OCI-LY7 (cell line): Measurements from ENCODE around the gene SF3B5. TPM values are rescaled to one million over a fixed set of nuclear protein-coding genes. Genes with fewer than 3 reads are reported as not detected.

Experiments used
- BruUV-seq: library from RNA; stranded (reverse); fragments of 400-500 nt; replicated peaks from 2 replicates; lab custom pipeline; 2021; lab: Mats Ljungman, UMichigan
- CTCF ChIA-PET: fragments of 300-600 bp; sonication (Branson Sonifier 250); formaldehyde crosslinking; loops from one replicate; lab custom pipeline; 2022; ENCODE audit warnings: antibody characterized with exemption; ENCODE audit not compliant: unreplicated experiment; lab: Charles Lee
- POLR2A ChIA-PET: fragments of 300-600 bp; sonication (Branson Sonifier 250); formaldehyde crosslinking; loops from one replicate; lab custom pipeline; 2022; ENCODE audit warnings: antibody characterized with exemption; lab: Charles Lee
- DNase-seq: peaks from one replicate; pipeline ENCODE4 v3.0.0-alpha.2; 2015; ENCODE audit warnings: low spot score
- H2AFZ ChIP-seq: fragments of 200-600 bp; sonication (generic), shearing (Covaris generic); 2 replicates; pipeline ENCODE4 v1.6.1; 2014; ENCODE audit warnings: mild to moderate bottlenecking, antibody characterized with exemption, low read length, moderate library complexity
- H3K27ac ChIP-seq: fragments of 200-600 bp; sonication (generic); 2 replicates; pipeline ENCODE4 v1.5.1; 2014; ENCODE audit warnings: mixed run types, low read depth, mild to moderate bottlenecking, moderate library complexity, low read length, inconsistent platforms; ENCODE audit not compliant: poor library complexity, severe bottlenecking
- H3K36me3 ChIP-seq: fragments of 200-600 bp; sonication (generic); 2 replicates; pipeline ENCODE4 v1.6.1; 2014; ENCODE audit warnings: mild to moderate bottlenecking, antibody characterized with exemption, low read length, moderate library complexity, mixed read lengths; ENCODE audit not compliant: insufficient read depth
- H3K4me1 ChIP-seq: fragments of 200-600 bp; sonication (generic); 2 replicates; pipeline ENCODE4 v1.5.1; 2014; ENCODE audit warnings: mild to moderate bottlenecking, low read length; ENCODE audit not compliant: insufficient read depth, poor library complexity, severe bottlenecking
- H3K4me2 ChIP-seq: fragments of 200-600 bp; sonication (generic); 2 replicates; pipeline ENCODE4 v1.6.1; 2014; ENCODE audit warnings: mild to moderate bottlenecking, low read length
- H3K4me3 ChIP-seq: fragments of 200-600 bp; sonication (generic); 2 replicates; pipeline ENCODE4 v1.5.1; 2014; ENCODE audit warnings: mild to moderate bottlenecking, low read depth, low read length; ENCODE audit not compliant: poor library complexity, severe bottlenecking
- H3K79me2 ChIP-seq: fragments of 200-600 bp; sonication (generic); 2 replicates; pipeline ENCODE4 v1.6.1; 2016; ENCODE audit warnings: low read depth, mild to moderate bottlenecking, low read length, moderate library complexity, mixed read lengths; ENCODE audit not compliant: insufficient read depth
- H3K9me2 ChIP-seq: fragments of 200-600 bp; sonication (generic); 2 replicates; pipeline ENCODE4 v1.6.1; 2016; ENCODE audit warnings: mild to moderate bottlenecking, low read length, mixed read lengths; ENCODE audit not compliant: insufficient read depth
- H3K9me3 ChIP-seq: fragments of 200-600 bp; sonication (generic); 2 replicates; pipeline ENCODE4 v1.6.1; 2014; ENCODE audit warnings: mild to moderate bottlenecking, mixed run types, low read length, mixed read lengths
- H4K20me1 ChIP-seq: fragments of 200-600 bp; sonication (generic); 2 replicates; pipeline ENCODE4 v1.6.1; 2014; ENCODE audit warnings: mild to moderate bottlenecking, antibody characterized with exemption, low read length, moderate library complexity, mixed read lengths; ENCODE audit not compliant: insufficient read depth
- EZH2phosphoT487 ChIP-seq: fragments of 200-600 bp; sonication (generic); IDR thresholded peaks from 2 replicates; pipeline ENCODE4 v1.6.1; 2018; ENCODE audit warnings: low read depth, borderline replicate concordance, mild to moderate bottlenecking, mixed run types, antibody characterized with exemption, low read length, moderate library complexity, mixed read lengths
- intact Hi-C: fragments of 100-400 bp; cut with micrococcal nuclease; formaldehyde crosslinking; loops from one replicate; pipeline ENCODE4 v1.10.0; 2022; ENCODE audit not compliant: unreplicated experiment
- total RNA-seq, 2 experiments: library from RNA; depleted of rRNA in 1 of 2; stranded (reverse); fragments of >200 nt in 1 of 2; shearing (Covaris generic) in 1 of 2; gene quantifications; 2 replicates each; pipeline ENCODE4 v1.2.3, GENCODE V29; 2014 to 2022
- TF ChIP-seq, protein P1 (sequence below): fragments of 200-600 bp; sonication (generic); conservative IDR thresholded peaks from 2 replicates; pipeline ENCODE4 v1.5.1; 2014; ENCODE audit warnings: mild to moderate bottlenecking, antibody characterized with exemption, low read length, moderate library complexity, mixed read lengths

SF3B5 gene
- total RNA-seq, 2 experiments from 2014 or later, result 135 to 187 TPM

DNA sequence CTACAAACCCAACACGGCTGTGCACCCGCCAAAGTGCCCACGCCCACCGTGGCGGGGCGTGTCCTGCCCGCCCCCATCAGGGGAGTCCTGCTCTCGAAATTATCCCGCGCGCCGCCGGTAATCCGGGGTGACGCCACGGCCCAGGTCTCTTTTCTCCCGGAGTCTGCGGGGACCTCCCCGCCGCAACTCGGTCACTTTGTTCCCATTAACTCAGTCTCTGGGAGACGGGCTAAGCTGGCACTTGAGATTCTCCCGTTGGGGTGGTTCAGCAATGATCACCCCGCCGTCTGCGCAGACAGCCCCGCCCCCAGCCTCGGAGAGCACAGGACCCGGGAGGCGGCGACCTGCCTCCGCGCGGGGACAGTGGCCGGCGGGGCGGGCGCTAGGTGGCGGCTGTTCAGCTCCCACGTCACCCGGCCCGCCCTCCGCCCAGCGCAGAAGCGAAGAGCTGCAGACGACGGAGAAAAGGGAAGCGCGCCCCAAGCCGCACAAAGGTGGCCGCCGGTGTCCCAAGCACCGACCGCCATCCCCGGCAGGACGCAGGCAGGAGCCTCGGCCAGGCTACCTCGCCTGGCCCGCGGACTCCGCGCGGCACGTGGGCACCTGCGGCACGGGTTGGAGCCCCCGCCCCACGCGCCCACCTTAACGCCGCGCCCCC lies 31.5 kb downstream of the SF3B5 start:
- H3K79me2 ChIP-seq, result no peaks in the 10 kb centered on the region
- no peaks in the 10 kb centered on the region for H3K9me2 ChIP-seq
- peak overlapping the region; percentile 96 for H2AFZ ChIP-seq
- peaks cover 24% of the 10 kb centered on the region for H3K4me1 ChIP-seq
- peak; percentile 89 for DNase-seq
- no TSS peak for BruUV-seq
- H3K27ac ChIP-seq, result peak overlapping the region; percentile 29
- no peaks in the 10 kb centered on the region for H3K9me3 ChIP-seq
- ChIA-PET POLR2A (interaction anchor here (0.6 to 3.2 kb wide), 12 partner anchors 9 to 463 kb away, joined by 3 to 17 read pairs (median 4); no protein-coding TSS in a partner anchor), CTCF (interaction anchor here (0.9 kb wide), 1 partner anchor 33 kb away, joined by 3 read pairs; no protein-coding TSS in a partner anchor)
- H4K20me1 ChIP-seq, result no peaks in the 10 kb centered on the region
- TF ChIP-seq, protein P1, sequence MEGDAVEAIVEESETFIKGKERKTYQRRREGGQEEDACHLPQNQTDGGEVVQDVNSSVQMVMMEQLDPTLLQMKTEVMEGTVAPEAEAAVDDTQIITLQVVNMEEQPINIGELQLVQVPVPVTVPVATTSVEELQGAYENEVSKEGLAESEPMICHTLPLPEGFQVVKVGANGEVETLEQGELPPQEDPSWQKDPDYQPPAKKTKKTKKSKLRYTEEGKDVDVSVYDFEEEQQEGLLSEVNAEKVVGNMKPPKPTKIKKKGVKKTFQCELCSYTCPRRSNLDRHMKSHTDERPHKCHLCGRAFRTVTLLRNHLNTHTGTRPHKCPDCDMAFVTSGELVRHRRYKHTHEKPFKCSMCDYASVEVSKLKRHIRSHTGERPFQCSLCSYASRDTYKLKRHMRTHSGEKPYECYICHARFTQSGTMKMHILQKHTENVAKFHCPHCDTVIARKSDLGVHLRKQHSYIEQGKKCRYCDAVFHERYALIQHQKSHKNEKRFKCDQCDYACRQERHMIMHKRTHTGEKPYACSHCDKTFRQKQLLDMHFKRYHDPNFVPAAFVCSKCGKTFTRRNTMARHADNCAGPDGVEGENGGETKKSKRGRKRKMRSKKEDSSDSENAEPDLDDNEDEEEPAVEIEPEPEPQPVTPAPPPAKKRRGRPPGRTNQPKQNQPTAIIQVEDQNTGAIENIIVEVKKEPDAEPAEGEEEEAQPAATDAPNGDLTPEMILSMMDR, result peak; percentile 60
- TF ChIP-seq EZH2phosphoT487, result no peak
- H3K4me2 ChIP-seq, result peak overlapping the region; percentile 86
- peak overlapping the region; percentile 82 for H3K4me3 ChIP-seq
- H3K36me3 ChIP-seq, result no peaks in the 10 kb centered on the region
- intact Hi-C loops, result loop anchor here (1.0 to 10.0 kb wide), 4 partner anchors 31 to 609 kb away; partner anchors contain the start of genes ADAT2, LTV1, PEX3 and SF3B5

DNA sequence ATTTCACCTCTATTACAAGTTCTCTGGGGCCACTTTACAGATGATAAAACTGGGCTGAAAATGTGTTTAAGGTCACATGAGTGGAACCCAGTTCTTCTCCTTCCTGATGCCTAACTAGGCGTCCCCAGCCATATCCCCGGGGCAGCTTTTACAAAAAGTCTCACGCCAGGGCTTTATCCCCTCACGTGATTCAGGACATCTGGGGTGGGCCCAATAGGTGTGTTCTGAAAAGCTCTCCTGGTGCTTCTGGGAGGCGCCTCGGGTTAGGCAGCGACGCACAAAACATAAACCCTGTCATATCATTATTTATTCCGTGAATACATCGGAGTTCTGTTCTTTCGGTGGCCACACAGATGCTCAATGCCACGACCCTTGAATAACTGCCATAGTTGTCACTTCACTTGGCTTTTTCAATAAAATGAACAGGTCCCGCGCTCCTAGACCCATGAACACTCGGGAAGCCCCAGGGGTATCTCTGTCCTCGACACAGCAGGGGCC lies 32.1 kb downstream of the SF3B5 start:
- peak; percentile 8 for DNase-seq
- no peaks in the 10 kb centered on the region for H4K20me1 ChIP-seq
- no peaks in the 10 kb centered on the region for H3K36me3 ChIP-seq
- intact Hi-C loops, result loop anchor here (10.0 kb wide), 2 partner anchors 218 to 608 kb away; partner anchors contain the start of genes ADAT2, LTV1 and PEX3
- POLR2A ChIA-PET, result interaction anchor here (0.6 to 3.2 kb wide), 9 partner anchors 12 to 464 kb away, joined by 3 to 17 read pairs (median 5); no protein-coding TSS in a partner anchor
- H3K9me3 ChIP-seq, result no peaks in the 10 kb centered on the region
- peak overlapping the region; percentile 82 for H3K4me3 ChIP-seq
- H3K4me1 ChIP-seq, result peaks cover 24% of the 10 kb centered on the region
- no TSS peak for BruUV-seq
- H3K27ac ChIP-seq, result no peak overlapping the region
- H2AFZ ChIP-seq, result peak overlapping the region; percentile 96
- CTCF ChIA-PET, result interaction anchor here (0.9 kb wide), 1 partner anchor 34 kb away, joined by 3 read pairs; no protein-coding TSS in a partner anchor
- no peaks in the 10 kb centered on the region for H3K79me2 ChIP-seq
- no peaks in the 10 kb centered on the region for H3K9me2 ChIP-seq
- peak overlapping the region; percentile 86 for H3K4me2 ChIP-seq
- no peak for TF ChIP-seq EZH2phosphoT487
- TF ChIP-seq, protein P1, result no peak
